SU-DHL-6 (cell line): ENCODE data around the gene HELZ.
"Not testable (repeated sequence)": the region's sequence is repeated elsewhere in the genome, so short reads cannot be mapped to it uniquely, and the experiment has no call there.

Experiments used
- H2AFZ ChIP-seq: fragments of 200-600 bp; sonication (generic); 2 replicates; pipeline ENCODE4 v1.6.1; 2014; ENCODE audit warnings: low read depth, mild to moderate bottlenecking, moderate library complexity, mixed read lengths, antibody characterized with exemption, low read length; ENCODE audit not compliant: severe bottlenecking
- H3F3A ChIP-seq: fragments of 200-600 bp; shearing (Covaris generic); 2 replicates; pipeline ENCODE4 v1.6.0; 2016; ENCODE audit warnings: antibody characterized with exemption, mild to moderate bottlenecking; ENCODE audit not compliant: insufficient read depth
- H3K27ac ChIP-seq: fragments of 200-600 bp; sonication (generic); 2 replicates; pipeline ENCODE4 v1.5.1; 2016; ENCODE audit warnings: low read depth, mild to moderate bottlenecking, low read length, moderate library complexity, mixed read lengths
- H3K27me3 ChIP-seq: fragments of 200-600 bp; sonication (generic), shearing (Covaris generic); 2 replicates; pipeline ENCODE4 v1.6.0; 2014; ENCODE audit warnings: mild to moderate bottlenecking, low read length
- H3K36me3 ChIP-seq: fragments of 200-600 bp; sonication (generic); 2 replicates; pipeline ENCODE4 v1.6.1; 2014; ENCODE audit warnings: mild to moderate bottlenecking, low read length, mixed read lengths
- H3K4me2 ChIP-seq: fragments of 300-600, 200-600 bp; shearing (Covaris generic), sonication (generic); 2 replicates; pipeline ENCODE4 v1.6.0; 2014; ENCODE audit warnings: low read length, low read depth, mild to moderate bottlenecking; ENCODE audit not compliant: poor library complexity, severe bottlenecking
- H3K4me3 ChIP-seq: fragments of 200-600 bp; sonication (generic); 2 replicates; pipeline ENCODE4 v1.5.1; 2014; ENCODE audit warnings: antibody characterized with exemption, low read length, mild to moderate bottlenecking, mixed read lengths; ENCODE audit not compliant: insufficient read depth, poor library complexity, severe bottlenecking
- H3K79me2 ChIP-seq: fragments of 200-600 bp; sonication (generic); 2 replicates; pipeline ENCODE4 v1.6.1; 2014; ENCODE audit warnings: mild to moderate bottlenecking, low read length, moderate library complexity; ENCODE audit not compliant: insufficient read depth
- H3K9ac ChIP-seq: fragments of 200-600 bp; sonication (generic); 2 replicates; pipeline ENCODE4 v1.7.0; 2014; ENCODE audit warnings: mild to moderate bottlenecking, low read length
- H3K9me2 ChIP-seq: fragments of 200-600 bp; sonication (generic); replicated peaks from 2 replicates; pipeline ENCODE4 v1.6.1; 2014; ENCODE audit warnings: low read length; ENCODE audit not compliant: insufficient read depth
- H3K9me3 ChIP-seq: fragments of 200-600 bp; sonication (generic); 2 replicates; pipeline ENCODE4 v1.6.1; 2014; ENCODE audit warnings: low read length, mixed read lengths; ENCODE audit not compliant: insufficient read depth
- H4K20me1 ChIP-seq: fragments of 200-600 bp; sonication (generic); 2 replicates; pipeline ENCODE4 v1.6.1; 2014; ENCODE audit warnings: low read depth, mild to moderate bottlenecking, antibody characterized with exemption, low read length, moderate library complexity, mixed read lengths
- CTCF ChIP-seq: fragments of 200-600 bp; sonication (generic); IDR thresholded peaks from one replicate; pipeline ENCODE4 v1.5.1; 2017; ENCODE audit warnings: antibody characterized with exemption, mild to moderate bottlenecking, low read length, moderate library complexity; ENCODE audit not compliant: insufficient read depth, poor library complexity, severe bottlenecking
- EZH2phosphoT487 ChIP-seq: fragments of 200-600 bp; sonication (generic), shearing (Covaris generic); conservative IDR thresholded peaks from 2 replicates; pipeline ENCODE4 v1.6.1; 2018; ENCODE audit warnings: mild to moderate bottlenecking, antibody characterized with exemption, low read length, moderate library complexity, mixed read lengths

Gene HELZ

GRCh38 chr17:67105213-67105612 lies 139.8 kb downstream of the HELZ start:
- TF ChIP-seq CTCF = no peak
- TF ChIP-seq EZH2phosphoT487 = no peak
- H3K9me2 ChIP-seq = no peaks in the 10 kb centered on the region
- H3K27me3 ChIP-seq = no peaks in the 10 kb centered on the region
- H2AFZ ChIP-seq = no peak overlapping the region
- no peak overlapping the region for H3K4me2 ChIP-seq
- H3K4me3 ChIP-seq = no peak overlapping the region
- no peaks in the 10 kb centered on the region for H4K20me1 ChIP-seq
- H3K36me3 ChIP-seq = peaks cover 22% of the 10 kb centered on the region
- H3F3A ChIP-seq = no peaks in the 10 kb centered on the region
- no peak overlapping the region for H3K27ac ChIP-seq
- no peak overlapping the region for H3K9ac ChIP-seq
- H3K79me2 ChIP-seq = peaks cover 3% of the 10 kb centered on the region; the same call in 1 of the 2 replicates
- H3K9me3 ChIP-seq = no peaks in the 10 kb centered on the region

GRCh38 chr17:67104641-67105040 lies 140.4 kb downstream of the HELZ start:
- not testable (repeated sequence) for H3K4me3 ChIP-seq, H3K9me2 ChIP-seq, H3F3A ChIP-seq, H3K9me3 ChIP-seq, H3K9ac ChIP-seq, H3K27me3 ChIP-seq, H2AFZ ChIP-seq, H3K79me2 ChIP-seq, H4K20me1 ChIP-seq, H3K4me2 ChIP-seq, H3K27ac ChIP-seq
- peaks cover 22% of the 10 kb centered on the region for H3K36me3 ChIP-seq

DNA sequence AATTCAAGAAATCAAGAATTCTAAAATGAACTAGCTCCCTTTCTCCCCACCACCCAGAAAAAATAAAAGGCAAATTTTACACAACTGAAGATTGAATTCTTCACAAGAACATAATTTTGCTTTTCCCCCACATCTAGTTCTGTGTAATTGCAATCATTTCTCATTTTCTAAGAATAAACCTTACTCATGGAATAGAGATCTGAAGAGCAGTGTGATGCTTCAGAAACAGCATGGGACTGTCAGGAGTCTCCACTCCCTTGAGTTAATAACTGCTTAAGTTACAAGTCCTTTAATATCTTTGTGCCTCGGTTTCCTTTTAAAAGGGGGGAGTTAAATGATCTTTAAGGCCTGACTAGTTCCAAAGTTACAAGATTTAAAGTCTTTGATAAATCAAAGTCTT lies 147.0 kb downstream of the HELZ start:
- H4K20me1 ChIP-seq = no peaks in the 10 kb centered on the region; the same call in none of the 2 replicates
- peaks cover 3% of the 10 kb centered on the region; the same call in 1 of the 2 replicates for H3K79me2 ChIP-seq
- no peak overlapping the region for H3K27ac ChIP-seq
- no peaks in the 10 kb centered on the region for H3F3A ChIP-seq
- no peaks in the 10 kb centered on the region for H3K27me3 ChIP-seq
- H3K4me2 ChIP-seq = no peak overlapping the region
- H3K9ac ChIP-seq = no peak overlapping the region
- H2AFZ ChIP-seq = no peak overlapping the region
- no peaks in the 10 kb centered on the region for H3K9me3 ChIP-seq
- H3K4me3 ChIP-seq = no peak overlapping the region
- H3K9me2 ChIP-seq = no peaks in the 10 kb centered on the region
- H3K36me3 ChIP-seq = no peaks in the 10 kb centered on the region
- TF ChIP-seq EZH2phosphoT487 = no peak
- TF ChIP-seq CTCF = no peak

- no peaks in the 10 kb centered on the region; the same call in none of the 2 replicates for H4K20me1 ChIP-seq
- no peaks in the 10 kb centered on the region for H3K9me3 ChIP-seq
- no peaks in the 10 kb centered on the region for H3K9me2 ChIP-seq
- H3K9ac ChIP-seq = no peak overlapping the region
- no peak overlapping the region for H3K27ac ChIP-seq
- H3F3A ChIP-seq = no peaks in the 10 kb centered on the region
- no peaks in the 10 kb centered on the region; the same call in 1 of the 2 replicates for H3K79me2 ChIP-seq
- H3K4me3 ChIP-seq = no peak overlapping the region
- H3K27me3 ChIP-seq = no peaks in the 10 kb centered on the region
- H3K4me2 ChIP-seq = no peak overlapping the region
- TF ChIP-seq CTCF (no peak), EZH2phosphoT487 (no peak)
- no peaks in the 10 kb centered on the region for H3K36me3 ChIP-seq
- no peak overlapping the region for H2AFZ ChIP-seq
These were observed 148.4 kb downstream of the HELZ start for GRCh38 chr17:67096609-67097008.
